ENCODE measurements around the gene FZD2.

DNA sequence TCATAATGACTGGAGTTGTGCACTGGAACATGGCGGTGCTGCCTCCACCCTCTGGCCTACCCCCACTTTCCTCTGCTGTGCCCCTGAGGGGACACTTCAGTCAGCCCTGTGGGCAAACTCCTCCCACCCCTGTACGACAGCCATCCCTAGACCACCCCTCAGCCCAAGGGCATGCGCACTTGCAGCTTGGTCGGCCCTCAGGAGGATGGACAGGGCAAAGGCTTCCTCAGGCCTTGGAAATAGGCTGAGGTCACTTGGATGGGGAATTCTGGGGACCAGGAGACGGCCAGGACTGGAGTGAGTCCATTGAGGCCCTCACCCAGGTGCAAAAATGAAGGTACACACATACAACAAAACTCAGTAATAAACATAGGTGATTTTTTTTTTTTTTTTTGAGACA lies 41.0 kb downstream of the FZD2 start:
- TF ChIP-seq EZH2 (IDR thresholded peaks at IDR 0.05) = no peak
- TF ChIP-seq, protein P1, sequence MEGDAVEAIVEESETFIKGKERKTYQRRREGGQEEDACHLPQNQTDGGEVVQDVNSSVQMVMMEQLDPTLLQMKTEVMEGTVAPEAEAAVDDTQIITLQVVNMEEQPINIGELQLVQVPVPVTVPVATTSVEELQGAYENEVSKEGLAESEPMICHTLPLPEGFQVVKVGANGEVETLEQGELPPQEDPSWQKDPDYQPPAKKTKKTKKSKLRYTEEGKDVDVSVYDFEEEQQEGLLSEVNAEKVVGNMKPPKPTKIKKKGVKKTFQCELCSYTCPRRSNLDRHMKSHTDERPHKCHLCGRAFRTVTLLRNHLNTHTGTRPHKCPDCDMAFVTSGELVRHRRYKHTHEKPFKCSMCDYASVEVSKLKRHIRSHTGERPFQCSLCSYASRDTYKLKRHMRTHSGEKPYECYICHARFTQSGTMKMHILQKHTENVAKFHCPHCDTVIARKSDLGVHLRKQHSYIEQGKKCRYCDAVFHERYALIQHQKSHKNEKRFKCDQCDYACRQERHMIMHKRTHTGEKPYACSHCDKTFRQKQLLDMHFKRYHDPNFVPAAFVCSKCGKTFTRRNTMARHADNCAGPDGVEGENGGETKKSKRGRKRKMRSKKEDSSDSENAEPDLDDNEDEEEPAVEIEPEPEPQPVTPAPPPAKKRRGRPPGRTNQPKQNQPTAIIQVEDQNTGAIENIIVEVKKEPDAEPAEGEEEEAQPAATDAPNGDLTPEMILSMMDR (IDR thresholded peaks at IDR 0.05) = no peak
